Sciatic nerve (tissue), 2 donors: Measurements from ENCODE around the gene VASP. TPM values are rescaled to one million over a fixed set of nuclear protein-coding genes. Genes with fewer than 3 reads are reported as not detected.
"Not testable (repeated sequence)": the region's sequence is repeated elsewhere in the genome, so short reads cannot be mapped to it uniquely, and the experiment has no call there.

Source experiments
- ATAC-seq: fragments of 200-7000 bp; cut with Tn5 transposase; one replicate; pipeline ENCODE4 v1.9.1; 2020; ENCODE audit warnings: mild to moderate bottlenecking, moderate library complexity
- DNase-seq: peaks from one replicate; pipeline ENCODE4 v3.0.0-alpha.2; 2020; ENCODE audit warnings: low spot score
- intact Hi-C: fragments of 100-400 bp; cut with DNase I; formaldehyde crosslinking; loops from one replicate; pipeline ENCODE4 v1.14.2; 2022
- total RNA-seq: library from RNA; stranded (reverse); fragmentation: NEBNext Ultra II Directional; extraction: Animal tissue kit (Norgen Biotek cat#: 25700); gene quantifications from one replicate; pipeline ENCODE4 v1.2.1, GENCODE V29; 2021
- donor health status: DM: no; HTN: no; CAD: no.
- donor health status: DM: no; HTN: no; CAD: no.

The VASP gene
- total RNA-seq, 1 donor from 2014 or later, result 72.1 TPM

DNA sequence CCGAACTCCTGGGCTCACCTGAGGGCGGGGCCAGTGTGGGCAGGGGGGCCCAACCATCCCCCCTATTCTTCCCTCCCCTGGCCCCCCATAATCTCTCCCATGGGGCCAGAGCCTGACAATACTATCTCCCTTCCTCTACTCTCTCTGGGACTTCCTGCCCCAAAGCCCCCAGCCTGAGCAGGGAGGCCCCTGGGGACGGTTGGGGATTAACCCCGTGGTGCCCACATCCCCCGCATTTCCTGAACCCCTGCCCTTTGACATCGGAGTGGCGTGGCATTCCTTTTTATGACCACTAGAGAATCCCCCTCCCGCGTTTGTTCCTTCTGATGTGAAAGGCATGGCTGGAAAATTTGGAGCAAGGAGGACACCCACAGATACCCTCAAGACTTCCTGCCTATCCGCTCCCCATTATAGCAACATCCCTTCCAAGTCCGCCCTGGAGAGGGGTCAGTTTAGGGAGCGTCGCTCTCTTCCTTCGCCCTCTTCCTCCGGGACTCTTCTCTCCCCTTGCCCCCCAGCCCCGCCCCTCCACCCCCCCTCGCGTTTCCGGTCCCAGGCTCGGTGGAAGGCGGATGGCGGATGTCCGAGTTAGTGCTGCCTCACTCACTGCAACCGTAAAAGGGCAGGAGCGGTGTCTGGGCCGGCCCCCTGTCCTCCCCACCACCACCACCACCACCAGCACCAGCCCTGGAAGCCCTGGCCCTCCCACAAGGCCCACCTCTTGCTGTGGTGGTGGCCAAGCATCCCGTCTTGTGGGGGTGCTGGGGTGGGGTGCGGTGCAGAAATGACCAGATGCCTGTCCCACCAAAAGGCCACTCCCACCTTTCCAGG, 1.8 kb downstream of the VASP start:
- peak; percentile 80 for DNase-seq
- intact Hi-C loops, result no loop called here

DNA sequence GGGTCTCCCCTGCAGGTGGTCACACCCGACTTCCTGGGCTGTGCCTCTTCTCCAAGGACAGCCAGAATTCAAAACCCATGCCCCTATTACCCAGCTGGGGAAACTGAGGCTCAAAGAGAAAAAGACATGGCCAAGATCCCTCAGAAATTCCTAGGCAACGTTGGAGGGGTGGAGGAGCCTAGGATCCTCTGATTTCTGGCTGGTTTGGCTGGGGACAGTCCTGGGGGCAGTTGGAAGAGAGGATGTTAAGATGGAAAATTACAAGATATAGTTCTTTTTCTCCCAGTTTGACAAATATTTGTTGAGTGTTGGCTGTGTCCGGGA, 2.4 kb downstream of the VASP start:
- DNase-seq (no peak), ATAC-seq (no peak)
- intact Hi-C loops, result no loop called here

More for the DNA sequence above, 1.8 kb downstream of the VASP start:
- peak; percentile 49 for ATAC-seq

DNA sequence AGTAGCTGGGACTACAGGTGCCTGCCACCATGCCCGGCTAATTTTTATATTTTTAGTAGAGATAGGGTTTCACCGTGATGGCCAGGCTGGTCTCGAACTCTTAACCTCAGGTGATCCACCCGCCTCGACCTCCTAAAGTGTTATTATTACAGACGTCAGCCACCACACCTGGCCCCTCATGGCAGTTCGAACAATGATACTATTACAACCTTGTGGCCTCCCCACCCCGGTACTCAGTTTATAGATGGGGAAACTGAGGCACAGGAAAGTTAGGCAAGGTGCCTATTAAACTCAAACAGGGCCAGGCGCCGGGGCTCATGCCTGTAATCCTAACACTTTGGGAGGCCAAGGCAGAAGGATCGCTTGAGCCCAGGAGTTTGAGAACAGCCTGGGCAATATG, 3.1 kb downstream of the VASP start:
- intact Hi-C loops, ATAC-seq: not testable (repeated sequence)

DNA sequence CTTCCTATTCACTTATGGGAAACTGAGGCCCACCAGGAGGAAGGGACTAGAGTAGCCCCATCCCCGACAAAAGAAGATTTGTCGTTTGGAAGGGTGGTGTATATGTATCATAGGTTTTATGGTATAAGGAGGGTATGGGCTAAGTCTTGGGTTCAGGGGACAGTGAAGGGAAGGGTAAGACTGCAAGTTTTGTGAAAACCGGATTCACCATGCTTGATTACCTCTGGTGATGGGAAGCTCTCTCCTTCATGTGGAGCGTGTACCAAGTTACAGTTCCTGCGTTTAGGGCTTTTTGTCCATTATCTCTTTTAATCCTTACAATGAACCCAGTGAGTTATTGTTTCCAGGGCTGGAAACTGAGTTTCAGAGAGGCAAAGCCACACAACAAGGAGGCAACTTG, 3.8 kb downstream of the VASP start:
- ATAC-seq, result no peak
- intact Hi-C loops, result no loop called here

More for the DNA sequence above, 3.1 kb downstream of the VASP start:
- DNase-seq, result not testable (repeated sequence)

DNA sequence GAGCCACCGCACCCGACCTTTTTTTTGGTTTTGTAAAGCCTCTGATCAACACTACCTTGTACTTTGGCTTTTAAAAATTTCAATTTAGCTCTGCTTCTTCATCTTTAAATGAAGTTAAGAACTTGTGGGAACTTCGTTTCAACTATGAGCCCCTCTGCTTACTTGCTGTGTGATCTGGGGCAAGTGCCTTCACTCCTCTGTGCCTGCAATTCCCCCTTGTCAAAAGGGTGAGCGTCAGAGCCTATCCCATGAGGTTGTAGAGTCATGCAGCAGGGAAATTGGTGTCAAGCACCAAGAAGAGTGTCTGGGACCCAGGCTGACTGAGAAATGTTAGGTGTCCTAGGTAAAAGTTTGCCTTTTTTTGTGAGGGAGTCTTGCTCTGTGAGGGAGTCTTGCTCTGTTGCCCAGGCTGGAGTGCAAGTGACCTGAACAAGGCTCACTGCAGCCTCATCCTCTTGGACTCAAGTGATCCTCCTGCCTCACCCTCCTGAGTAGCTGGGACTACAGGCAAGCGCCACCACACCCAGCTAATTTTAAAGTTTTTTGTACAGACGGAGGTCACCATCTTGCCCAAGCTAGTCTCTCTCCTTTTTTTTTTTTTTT, 5.7 kb downstream of the VASP start:
- intact Hi-C loops, result no loop called here
- DNase-seq (no peak), ATAC-seq (no peak)

More for the DNA sequence above, 3.8 kb downstream of the VASP start:
- DNase-seq, result no peak

DNA sequence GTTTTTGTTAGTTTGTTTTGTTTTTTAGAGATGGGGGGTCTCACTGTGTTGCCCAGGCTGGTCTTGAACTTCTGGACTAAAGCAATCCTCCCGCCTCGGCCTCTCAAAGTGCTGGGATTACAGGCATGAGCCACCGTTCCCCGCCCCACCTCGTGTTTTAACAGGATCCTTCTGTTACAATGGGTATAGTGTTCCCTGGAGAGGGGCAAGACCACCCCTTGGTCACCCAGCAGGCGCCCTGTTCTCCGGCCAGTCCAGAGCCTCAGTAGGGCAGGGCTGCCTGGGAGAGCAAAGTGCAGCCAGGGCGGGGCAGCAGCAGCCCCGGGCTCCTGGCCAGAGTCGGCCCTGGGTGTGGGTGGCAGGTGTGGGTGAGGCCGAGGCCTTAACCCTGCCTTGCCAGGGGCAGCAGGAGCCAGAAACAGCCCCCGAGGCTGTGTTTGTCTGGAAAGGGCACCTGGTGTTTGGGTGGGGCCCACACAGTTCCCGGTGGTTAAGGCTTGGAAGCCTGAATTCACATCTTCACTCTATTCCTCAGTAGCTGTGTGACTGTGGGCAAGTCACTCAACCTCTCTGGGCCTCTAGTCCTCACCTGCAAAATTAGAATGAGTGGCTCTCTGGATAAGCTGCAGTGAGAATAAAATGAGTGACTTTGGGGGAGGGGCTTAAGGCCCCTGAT, 7.2 kb downstream of the VASP start:
- DNase-seq (no peak), ATAC-seq (peak; percentile 53)
- intact Hi-C loops, result no loop called here

DNA sequence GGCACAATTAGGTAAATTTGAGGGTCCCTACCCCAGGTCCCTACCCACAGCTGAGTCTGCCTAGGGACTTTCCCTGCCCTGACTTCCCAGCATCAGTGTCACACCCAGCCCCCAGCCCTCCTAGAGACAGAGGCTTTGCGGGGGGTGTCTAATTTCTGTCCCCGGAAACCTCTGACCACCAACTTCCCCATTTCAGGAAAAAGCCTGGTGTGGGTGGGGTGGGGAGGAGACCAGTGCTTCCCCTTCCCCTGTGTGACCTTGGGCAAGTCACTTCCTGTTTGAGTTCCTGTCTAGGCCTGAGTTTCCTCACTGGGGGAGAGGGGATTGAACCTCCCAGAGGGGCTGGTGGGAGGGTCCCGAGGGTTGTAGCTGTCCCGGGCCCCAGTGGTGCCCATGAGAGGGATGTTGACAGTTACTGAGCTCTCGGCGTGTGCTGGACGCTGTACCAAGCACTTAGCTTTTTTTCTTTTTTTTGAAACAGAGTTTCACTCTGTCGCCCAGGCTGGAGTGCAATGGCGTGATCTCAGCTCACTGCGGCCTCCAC, 7.9 kb downstream of the VASP start:
- DNase-seq, result no peak
- intact Hi-C loops, result no loop called here
- ATAC-seq, result peak; percentile 72

DNA sequence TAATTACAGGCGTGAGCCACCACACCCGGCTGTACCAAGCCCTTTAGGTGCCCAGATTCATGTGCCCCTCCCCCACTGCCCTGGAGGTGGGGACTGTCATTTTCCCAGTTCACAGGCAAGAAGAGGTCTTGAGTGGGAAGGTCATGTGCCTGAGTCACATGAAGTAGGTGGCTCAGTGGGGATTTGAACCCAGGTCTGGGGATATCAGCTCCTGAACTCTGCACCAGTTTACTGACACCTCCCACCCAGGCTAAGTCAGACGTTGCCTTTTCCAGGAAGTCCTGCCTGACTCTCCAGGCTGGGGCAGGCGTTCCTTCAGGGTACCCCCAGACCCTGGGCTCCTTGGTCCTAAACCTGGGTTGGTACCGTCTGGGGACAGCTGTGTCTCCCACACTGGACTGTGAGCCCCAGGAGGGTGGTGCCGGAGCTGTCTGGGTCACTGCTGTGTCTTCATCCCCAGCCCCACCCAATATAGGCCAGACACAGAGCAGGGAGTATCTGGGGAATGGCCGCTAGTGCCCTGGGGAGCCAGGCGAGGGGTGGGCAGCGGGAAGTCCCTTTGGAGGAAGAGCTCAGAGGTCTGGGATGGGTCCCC, 8.6 kb downstream of the VASP start:
- no peak for DNase-seq
- ATAC-seq, result no peak
- intact Hi-C loops, result no loop called here

DNA sequence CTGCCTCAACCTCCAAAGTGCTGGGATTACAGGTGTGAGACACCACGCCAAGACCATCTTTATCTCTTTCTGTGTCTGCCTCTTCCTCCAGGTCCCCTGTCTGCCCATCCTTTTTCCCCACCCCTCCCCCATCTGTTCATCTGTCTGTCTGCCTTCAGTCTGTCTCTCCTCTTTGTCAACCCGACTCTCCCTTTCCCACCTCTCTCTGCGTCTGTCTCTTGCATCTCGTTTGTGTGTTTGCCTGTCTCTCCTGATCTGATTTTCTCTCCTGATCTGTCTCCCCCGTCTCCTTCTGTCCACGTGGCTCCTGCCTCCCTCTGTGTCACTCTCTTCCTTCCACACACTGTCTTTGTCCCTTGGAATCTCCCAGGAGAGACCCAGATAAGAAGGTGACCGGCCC, 10.0 kb downstream of the VASP start:
- ATAC-seq (no peak), DNase-seq (no peak)
- intact Hi-C loops, result no loop called here

DNA sequence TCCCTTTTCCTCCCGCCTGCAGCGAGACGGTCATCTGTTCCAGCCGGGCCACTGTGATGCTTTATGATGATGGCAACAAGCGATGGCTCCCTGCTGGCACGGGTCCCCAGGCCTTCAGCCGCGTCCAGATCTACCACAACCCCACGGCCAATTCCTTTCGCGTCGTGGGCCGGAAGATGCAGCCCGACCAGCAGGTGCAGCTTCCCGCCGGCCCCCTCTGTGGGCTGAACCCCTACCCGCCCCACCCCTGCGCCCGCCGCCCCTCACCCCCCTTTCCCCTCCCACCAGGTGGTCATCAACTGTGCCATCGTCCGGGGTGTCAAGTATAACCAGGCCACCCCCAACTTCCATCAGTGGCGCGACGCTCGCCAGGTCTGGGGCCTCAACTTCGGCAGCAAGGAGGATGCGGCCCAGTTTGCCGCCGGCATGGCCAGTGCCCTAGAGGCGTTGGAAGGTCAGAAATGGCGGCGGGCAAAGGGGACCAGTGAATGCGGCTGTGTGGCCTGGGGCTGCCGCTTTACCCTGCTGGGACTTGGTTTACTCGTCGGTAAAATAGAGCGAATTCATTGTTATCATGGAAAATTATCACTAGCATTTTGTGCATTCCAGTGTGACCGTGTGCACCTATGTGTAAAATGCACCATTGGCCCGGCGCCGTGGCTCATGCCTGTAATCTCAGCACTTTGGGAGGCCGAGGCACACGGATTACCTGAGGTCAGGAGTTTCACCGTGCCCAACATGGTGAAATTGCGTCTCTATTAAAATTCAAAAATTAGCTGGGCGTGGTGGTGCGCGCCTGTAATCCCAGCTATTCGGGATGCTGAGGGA, 10.6 kb downstream of the VASP start:
- no peak for DNase-seq
- intact Hi-C loops, result no loop called here
- no peak for ATAC-seq

DNA sequence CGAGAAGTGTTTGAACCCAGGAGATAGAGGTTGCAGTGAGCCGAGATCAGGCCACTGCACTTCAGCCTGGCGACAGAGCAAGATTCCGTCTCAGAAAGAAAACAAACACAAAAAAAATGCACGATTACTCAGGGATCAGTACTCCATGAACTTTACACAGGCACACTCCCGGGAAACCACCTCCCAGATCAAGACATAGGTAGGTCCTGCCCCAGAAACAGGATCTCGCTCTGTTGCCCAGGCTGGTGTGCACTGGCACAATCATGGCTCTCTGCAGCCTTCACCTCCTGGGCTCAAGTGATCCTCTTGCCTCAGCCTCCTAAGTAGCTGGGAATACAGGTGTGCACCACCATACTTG, 11.2 kb downstream of the VASP start:
- intact Hi-C loops, result no loop called here
- DNase-seq (no peak), ATAC-seq (no peak)

DNA sequence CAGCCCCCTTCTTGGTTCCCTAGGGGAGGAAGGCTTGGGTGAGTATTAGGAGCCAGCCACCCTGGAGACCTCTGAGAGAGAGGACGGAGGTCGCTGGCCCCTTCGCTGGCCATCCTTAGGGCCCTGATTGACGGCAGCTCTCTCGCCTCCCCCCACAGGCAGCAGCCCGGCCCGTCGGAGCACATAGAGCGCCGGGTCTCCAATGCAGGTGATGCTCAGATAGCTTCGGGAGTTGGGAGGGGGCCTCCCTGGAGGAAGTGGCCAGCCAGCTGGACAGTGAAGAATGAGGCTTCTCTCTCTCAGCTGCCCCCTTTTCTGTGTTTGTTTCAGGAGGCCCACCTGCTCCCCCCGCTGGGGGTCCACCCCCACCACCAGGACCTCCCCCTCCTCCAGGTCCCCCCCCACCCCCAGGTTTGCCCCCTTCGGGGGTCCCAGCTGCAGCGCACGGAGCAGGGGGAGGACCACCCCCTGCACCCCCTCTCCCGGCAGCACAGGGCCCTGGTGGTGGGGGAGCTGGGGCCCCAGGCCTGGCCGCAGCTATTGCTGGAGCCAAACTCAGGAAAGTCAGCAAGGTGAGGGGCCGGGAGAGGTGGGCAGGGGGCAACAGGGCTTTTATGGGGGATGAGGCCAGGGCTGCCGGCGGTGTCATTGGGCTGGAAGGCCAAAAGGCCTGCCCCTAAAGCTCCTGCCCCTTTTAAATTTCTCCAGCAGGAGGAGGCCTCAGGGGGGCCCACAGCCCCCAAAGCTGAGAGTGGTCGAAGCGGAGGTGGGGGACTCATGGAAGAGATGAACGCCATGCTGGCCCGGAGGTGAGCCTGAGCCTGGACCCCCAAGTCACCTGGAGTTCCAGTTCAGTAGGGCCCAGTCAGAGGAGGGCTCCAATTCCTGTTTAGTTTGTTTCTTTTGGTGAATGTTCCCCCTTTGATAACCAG, 15.0 kb downstream of the VASP start:
- ATAC-seq (no peak), DNase-seq (no peak)
- intact Hi-C loops, result loop anchor here (5.0 kb wide), 1 partner anchor 120 kb away; no protein-coding TSS in a partner anchor

DNA sequence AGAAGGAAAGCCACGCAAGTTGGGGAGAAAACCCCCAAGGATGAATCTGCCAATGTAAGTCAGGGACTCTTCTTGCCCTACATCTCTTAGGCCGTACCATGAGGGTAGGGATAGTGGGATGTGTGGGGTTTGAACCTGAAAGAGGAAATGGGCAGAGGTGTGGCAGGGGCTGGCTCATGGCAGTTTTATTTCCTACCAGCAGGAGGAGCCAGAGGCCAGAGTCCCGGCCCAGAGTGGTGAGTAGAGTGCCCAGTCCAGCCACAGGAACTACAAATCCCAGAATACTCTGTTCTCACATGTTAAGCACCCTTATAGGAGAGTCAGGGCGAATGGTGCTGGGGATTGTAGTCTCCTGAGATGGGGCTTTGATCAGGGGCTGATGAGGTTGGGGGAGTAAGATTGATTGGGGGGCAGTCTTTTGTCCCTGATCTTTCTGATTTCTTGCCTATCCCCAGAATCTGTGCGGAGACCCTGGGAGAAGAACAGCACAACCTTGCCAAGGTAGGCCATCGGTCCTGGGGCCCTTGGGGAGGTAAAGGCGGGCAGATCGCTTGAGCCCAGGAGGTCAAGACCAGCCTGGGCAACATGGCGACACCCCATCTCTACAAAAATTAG, 16.5 kb downstream of the VASP start:
- DNase-seq (peak; percentile 80), ATAC-seq (peak; percentile 97)
- intact Hi-C loops, result loop anchor here (5.0 kb wide), 1 partner anchor 119 kb away; no protein-coding TSS in a partner anchor

DNA sequence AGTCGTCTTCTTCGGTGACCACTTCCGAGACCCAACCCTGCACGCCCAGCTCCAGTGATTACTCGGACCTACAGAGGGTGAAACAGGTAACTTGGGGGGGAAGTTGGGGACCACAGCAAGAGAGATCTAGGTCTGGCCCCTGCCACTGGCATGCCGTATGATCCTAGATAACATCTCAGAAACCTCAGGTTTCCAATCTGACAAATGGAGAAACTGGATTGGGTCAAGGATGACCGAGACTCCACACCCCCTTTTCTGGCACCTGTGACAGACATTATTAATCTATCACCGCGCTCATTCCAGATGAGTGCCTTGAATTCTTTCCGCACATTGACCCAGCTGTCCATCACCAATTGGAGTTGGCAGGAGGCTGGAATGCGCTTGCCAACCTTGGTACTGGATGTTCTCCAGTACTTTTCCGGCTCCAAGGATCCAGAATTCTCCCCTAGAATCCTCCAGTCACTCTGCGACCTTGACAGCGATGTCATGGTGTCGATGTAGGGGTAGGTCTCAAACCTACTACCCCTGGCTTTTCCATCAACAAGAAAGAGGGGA, 17.4 kb downstream of the VASP start:
- no peak for ATAC-seq
- intact Hi-C loops, result loop anchor here (5.0 kb wide), 1 partner anchor 118 kb away; no protein-coding TSS in a partner anchor

DNA sequence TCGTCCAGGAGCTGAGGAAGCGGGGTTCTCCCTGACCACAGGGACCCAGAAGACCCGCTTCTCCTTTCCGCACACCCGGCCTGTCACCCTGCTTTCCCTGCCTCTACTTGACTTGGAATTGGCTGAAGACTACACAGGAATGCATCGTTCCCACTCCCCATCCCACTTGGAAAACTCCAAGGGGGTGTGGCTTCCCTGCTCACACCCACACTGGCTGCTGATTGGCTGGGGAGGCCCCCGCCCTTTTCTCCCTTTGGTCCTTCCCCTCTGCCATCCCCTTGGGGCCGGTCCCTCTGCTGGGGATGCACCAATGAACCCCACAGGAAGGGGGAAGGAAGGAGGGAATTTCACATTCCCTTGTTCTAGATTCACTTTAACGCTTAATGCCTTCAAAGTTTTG, 18.9 kb downstream of the VASP start:
- intact Hi-C loops, result no loop called here
- DNase-seq, result peak; percentile 74
- peak; percentile 78 for ATAC-seq

More for the DNA sequence above, 17.4 kb downstream of the VASP start:
- DNase-seq, result no peak

DNA sequence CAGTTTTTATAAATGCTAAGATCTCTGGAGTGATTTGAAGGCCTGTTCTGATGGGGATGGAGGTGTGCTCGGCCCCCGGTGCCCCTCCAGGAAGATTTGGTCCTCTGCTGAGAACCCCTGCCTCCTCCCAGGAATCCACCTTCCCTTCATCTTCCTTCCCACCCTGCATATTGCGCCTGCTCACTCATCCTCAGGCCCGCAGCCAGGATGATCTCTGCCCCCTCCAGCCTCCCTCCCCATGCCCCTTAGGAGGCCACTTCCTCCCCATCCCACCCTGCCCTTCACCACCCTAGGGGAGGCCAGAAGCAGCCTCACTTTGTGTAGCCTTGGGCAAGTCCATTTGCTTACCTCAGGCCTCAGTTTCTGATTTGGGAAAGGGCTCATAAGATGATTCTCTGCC, 19.7 kb downstream of the VASP start:
- ATAC-seq (no peak), DNase-seq (no peak)
- intact Hi-C loops, result no loop called here

DNA sequence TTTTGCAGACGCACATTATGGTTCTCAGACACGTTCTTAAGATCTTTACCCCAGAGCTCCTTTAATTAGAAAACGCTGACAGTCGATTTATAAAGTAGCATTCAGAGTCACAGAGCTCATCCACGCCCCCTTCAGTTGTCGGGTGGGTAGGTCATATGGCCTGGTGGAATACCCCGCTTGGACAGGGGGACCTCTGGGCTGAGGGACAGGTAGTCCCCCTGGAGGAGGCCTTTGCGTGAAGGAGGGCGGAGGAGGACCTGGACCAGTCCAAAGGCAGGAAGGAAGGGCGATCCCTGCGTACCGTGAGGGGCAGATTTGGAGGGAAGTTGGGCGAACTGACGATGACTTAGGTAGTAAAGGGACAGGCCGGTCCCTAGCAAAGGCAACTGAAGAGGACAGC, 20.5 kb downstream of the VASP start:
- ATAC-seq (no peak), DNase-seq (no peak)

More for the DNA sequence above, 20.5 kb downstream of the VASP start:
- intact Hi-C loops, result no loop called here
